ENCODE measurements around the gene MATN1. TPM values are rescaled to one million over a fixed set of nuclear protein-coding genes. Genes with fewer than 3 reads are reported as not detected.

Gene MATN1
- total RNA-seq, 1 donor from 2014 or later, result 0.24 TPM

- TF ChIP-seq CTCF (conservative IDR thresholded peaks at IDR 0.05), result no peak
- Mint-ChIP-seq H3K27ac (no peak overlapping the region), H3K27me3 (peaks cover 20% of the 10 kb centered on the region), H3K4me1 (ENCODE audit: unreplicated experiment) (no peaks in the 10 kb centered on the region), H3K4me3 (no peak overlapping the region), H3K9me3 (peaks cover 13% of the 10 kb centered on the region), H3K36me3 (no peaks in the 10 kb centered on the region)
- DNase-seq (ENCODE audit: extremely low spot score, unreplicated experiment), result no peak
These were observed 45.2 kb downstream of the MATN1 start for GRCh38 chr1:30678209-30678608.

- peaks cover 12% of the 10 kb centered on the region for H3K27me3 Mint-ChIP-seq
- H3K4me1 Mint-ChIP-seq (ENCODE audit: unreplicated experiment), result no peaks in the 10 kb centered on the region
- TF ChIP-seq CTCF (conservative IDR thresholded peaks at IDR 0.05), result no peak
- DNase-seq (ENCODE audit: extremely low spot score, unreplicated experiment), result no peak
- no peak overlapping the region for H3K27ac Mint-ChIP-seq
- peaks cover 15% of the 10 kb centered on the region for H3K9me3 Mint-ChIP-seq
- no peaks in the 10 kb centered on the region for H3K36me3 Mint-ChIP-seq
- H3K4me3 Mint-ChIP-seq, result no peak overlapping the region
These were observed 45.9 kb downstream of the MATN1 start for GRCh38 chr1:30677471-30677870.

- DNase-seq (ENCODE audit: extremely low spot score, unreplicated experiment), result no peak
- TF ChIP-seq CTCF (conservative IDR thresholded peaks at IDR 0.05), result no peak
- Mint-ChIP-seq H3K27me3 (no peaks in the 10 kb centered on the region), H3K36me3 (no peaks in the 10 kb centered on the region), H3K27ac (no peak overlapping the region), H3K4me3 (no peak overlapping the region), H3K9me3 (peaks cover 17% of the 10 kb centered on the region), H3K4me1 (ENCODE audit: unreplicated experiment) (no peaks in the 10 kb centered on the region)
These were observed 47.6 kb downstream of the MATN1 start for GRCh38 chr1:30675761-30676160.

- H3K36me3 Mint-ChIP-seq, result no peaks in the 10 kb centered on the region
- peaks cover 17% of the 10 kb centered on the region for H3K9me3 Mint-ChIP-seq
- no peak overlapping the region for H3K4me3 Mint-ChIP-seq
- H3K4me1 Mint-ChIP-seq (ENCODE audit: unreplicated experiment), result peaks cover 2% of the 10 kb centered on the region
- peaks cover 1% of the 10 kb centered on the region for H3K27me3 Mint-ChIP-seq
- no peak for TF ChIP-seq CTCF (conservative IDR thresholded peaks at IDR 0.05)
- no peak overlapping the region for H3K27ac Mint-ChIP-seq
- no peak for DNase-seq (ENCODE audit: extremely low spot score, unreplicated experiment)
These were observed 48.1 kb downstream of the MATN1 start for GRCh38 chr1:30675289-30675688.

- Mint-ChIP-seq H3K9me3 (peaks cover 17% of the 10 kb centered on the region), H3K27ac (no peak overlapping the region), H3K36me3 (no peaks in the 10 kb centered on the region), H3K4me3 (no peak overlapping the region), H3K27me3 (peaks cover 4% of the 10 kb centered on the region), H3K4me1 (ENCODE audit: unreplicated experiment) (peaks cover 7% of the 10 kb centered on the region)
- no peak for DNase-seq (ENCODE audit: extremely low spot score, unreplicated experiment)
- TF ChIP-seq CTCF (conservative IDR thresholded peaks at IDR 0.05), result no peak
These were observed 50.0 kb downstream of the MATN1 start for GRCh38 chr1:30673395-30673794.

GRCh38 chr1:30672661-30673060 lies 50.7 kb downstream of the MATN1 start:
- Mint-ChIP-seq H3K36me3 (no peaks in the 10 kb centered on the region), H3K4me1 (ENCODE audit: unreplicated experiment) (peaks cover 7% of the 10 kb centered on the region), H3K4me3 (no peak overlapping the region), H3K27ac (no peak overlapping the region), H3K9me3 (peaks cover 17% of the 10 kb centered on the region), H3K27me3 (peaks cover 4% of the 10 kb centered on the region)
- TF ChIP-seq CTCF (conservative IDR thresholded peaks at IDR 0.05), result no peak
- no peak for DNase-seq (ENCODE audit: extremely low spot score, unreplicated experiment)

Measured in type B pancreatic cell (in vitro differentiated cells).